HG02970 (cell line): ENCODE measurements around the gene COQ9.
"Not testable (repeated sequence)": the region's sequence is repeated elsewhere in the genome, so short reads cannot be mapped to it uniquely, and the experiment has no call there.

ENCODE experiments used
- ATAC-seq: cut with Tn5 transposase; IDR thresholded peaks from one replicate; pipeline ENCODE4 v1.9.1; 2021; ENCODE audit warnings: mild to moderate bottlenecking, moderate library complexity, moderate number of reproducible peaks; ENCODE audit not compliant: unreplicated experiment, low FRiP score

The COQ9 gene, protein sequence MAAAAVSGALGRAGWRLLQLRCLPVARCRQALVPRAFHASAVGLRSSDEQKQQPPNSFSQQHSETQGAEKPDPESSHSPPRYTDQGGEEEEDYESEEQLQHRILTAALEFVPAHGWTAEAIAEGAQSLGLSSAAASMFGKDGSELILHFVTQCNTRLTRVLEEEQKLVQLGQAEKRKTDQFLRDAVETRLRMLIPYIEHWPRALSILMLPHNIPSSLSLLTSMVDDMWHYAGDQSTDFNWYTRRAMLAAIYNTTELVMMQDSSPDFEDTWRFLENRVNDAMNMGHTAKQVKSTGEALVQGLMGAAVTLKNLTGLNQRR

GRCh38 chr16:57447186-57447962, at the start of gene COQ9, which contains the start of gene CIAPIN1:
TSS of gene COQ9 (plus strand) at chr16:57447479. CDS start at chr16:57447506, 27 bp downstream.
TSS of gene CIAPIN1 (minus strand) at chr16:57447385. CDS start at chr16:57440928, 6,457 bp downstream.
- ATAC-seq: peak; percentile 96

DNA sequence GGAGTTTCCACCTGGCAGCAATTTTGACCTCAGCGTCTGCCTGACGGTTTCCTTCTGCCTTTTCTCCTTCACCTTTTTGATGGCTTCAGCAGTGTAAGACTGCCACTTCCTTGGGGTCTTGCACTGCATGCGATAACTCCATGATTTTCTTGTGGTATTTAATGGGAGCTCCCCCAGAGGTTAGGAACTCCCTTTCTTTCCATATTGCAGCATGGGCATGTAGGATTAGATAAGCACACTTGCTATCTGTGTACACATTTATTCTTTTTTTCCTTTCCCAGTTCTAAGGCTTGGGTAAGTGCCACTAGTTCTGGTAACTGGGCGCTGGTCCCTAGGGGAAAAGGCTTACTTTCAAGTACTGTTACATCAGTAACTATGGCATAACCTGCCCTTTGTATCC, 49.8 kb upstream of the COQ9 start:
- not testable (repeated sequence) for ATAC-seq

DNA sequence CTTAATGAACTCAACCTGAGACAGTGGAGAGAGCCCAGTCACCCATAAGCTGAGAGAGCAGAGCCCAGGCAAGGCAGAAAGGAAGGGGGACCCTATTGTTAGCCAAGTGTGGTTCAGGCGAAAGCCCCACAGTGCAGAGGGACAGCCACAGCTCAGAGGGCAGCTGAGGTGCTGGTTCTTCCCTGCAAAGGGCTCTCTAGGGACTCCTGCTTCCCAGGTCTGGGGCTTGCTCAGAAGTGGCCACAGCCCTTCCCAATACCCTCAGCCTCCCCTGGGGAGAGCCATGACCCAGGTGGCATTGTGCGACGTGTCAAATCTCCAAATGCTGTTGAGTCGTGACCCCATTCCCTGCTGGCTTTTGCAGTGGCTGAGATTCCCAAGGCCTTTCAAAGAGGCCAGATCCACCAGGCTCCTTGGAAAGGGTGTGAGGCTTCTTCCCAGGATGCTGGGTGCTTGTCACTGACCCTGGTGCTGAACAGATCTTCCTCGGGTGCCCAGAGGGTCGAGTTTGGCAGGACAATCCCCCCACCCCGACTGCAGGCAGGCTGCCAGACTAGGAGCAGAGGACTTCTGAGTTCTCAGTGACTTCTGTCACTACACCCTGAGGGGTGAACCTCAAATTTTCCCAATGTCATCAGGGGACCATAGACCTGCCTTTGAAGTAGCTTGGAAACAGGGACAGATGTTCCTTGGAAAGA, 45.2 kb upstream of the COQ9 start:
- ATAC-seq: no peak

- no peak for ATAC-seq
These were observed 43.1 kb upstream of the COQ9 start, which contains the start of gene CCL17 for GRCh38 chr16:57403965-57404817. TSS of gene CCL17 (plus strand) at chr16:57404767. CDS start at chr16:57413933, 9,166 bp downstream.

DNA sequence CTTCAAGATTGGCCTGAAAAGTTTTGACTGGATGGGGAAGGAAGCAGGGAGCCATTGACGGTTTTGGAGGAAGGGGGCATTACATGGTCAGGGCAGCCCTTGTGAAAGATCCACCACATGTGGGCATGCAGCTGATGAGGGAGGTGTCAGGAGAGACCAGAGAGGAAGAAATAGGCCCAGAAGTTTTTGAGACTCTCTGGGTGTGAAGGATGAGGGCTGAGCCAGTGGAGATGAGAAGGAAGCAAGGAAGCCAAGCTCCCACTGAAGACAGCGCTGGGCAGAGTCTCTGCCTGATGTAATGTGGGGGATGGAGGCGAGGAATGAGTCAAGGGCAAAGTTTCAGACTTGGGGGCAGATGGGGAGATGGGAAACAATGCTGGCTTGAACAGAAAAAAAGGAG, 42.2 kb upstream of the COQ9 start:
- no peak for ATAC-seq

DNA sequence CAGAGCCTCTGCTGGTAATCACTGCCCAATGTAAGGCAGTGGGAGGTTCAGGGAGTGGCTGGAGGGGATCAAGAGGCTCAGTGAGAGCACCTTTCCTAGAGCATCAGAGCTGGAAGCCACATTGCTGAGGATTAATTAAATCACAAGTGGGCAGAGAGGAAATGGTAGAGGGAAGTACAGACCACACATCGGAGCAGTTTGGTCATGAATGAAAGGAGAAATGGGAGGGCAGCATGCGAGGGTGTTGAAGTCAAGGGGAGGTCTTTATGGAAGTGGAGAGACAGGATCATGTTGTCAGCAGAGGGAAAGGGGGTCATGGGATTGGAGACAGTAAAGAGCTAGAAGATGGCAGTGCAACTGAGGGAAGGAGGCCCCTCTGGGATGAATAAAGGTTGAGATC, 40.4 kb upstream of the COQ9 start:
- ATAC-seq: no peak

DNA sequence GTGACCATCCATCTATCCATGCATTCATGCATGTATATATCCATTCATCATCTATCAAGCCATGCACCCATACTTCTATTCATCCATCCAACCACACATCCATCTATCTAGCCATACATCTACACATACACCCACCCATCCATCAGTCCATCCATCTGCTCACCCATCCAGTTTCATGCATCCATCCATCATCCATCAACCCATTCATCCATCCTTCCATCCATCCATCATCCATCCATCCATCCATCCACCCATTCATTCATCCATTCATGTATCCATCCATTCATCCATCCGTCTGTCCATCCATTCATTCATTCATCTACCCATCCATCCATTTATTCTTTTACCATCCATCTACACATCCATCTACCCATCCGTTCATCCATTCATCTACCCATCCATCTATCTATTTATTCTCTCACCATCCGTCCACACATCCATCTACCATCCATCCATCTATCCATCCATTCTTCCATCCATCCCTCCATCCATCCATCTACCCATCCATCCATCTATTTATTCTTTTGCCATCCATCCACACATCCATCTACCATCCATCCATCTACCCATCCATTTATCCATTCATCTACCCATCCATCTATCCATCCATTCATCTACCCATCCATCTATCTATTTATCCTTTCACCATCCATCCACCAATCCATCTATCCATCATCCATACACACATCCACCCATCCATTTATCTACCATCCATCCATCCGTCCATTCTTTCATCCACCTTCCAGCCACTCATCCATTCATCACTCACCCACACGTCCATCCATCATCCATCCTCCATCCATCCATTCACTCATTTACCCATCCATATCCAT, 39.5 kb upstream of the COQ9 start:
- ATAC-seq: no peak

DNA sequence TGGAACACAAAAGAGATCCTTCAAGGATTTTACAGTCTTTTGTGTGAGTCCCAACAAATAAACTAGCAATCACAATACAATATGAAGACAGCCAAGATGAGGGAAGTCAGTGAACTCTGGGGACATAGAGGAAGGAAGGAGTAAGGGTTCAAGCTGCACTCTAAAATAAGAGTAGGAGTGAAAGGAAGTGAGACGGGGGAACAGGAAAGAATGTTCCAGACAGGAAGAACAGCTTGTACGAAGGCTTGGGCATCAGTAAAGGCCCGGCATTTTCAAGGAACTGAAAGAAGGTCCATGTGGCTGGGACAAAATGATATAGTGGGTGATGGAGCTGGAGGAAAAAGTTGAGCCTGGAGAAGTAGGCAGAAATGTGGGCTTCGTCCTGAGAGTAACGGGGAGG, 38.2 kb upstream of the COQ9 start:
- no peak for ATAC-seq

DNA sequence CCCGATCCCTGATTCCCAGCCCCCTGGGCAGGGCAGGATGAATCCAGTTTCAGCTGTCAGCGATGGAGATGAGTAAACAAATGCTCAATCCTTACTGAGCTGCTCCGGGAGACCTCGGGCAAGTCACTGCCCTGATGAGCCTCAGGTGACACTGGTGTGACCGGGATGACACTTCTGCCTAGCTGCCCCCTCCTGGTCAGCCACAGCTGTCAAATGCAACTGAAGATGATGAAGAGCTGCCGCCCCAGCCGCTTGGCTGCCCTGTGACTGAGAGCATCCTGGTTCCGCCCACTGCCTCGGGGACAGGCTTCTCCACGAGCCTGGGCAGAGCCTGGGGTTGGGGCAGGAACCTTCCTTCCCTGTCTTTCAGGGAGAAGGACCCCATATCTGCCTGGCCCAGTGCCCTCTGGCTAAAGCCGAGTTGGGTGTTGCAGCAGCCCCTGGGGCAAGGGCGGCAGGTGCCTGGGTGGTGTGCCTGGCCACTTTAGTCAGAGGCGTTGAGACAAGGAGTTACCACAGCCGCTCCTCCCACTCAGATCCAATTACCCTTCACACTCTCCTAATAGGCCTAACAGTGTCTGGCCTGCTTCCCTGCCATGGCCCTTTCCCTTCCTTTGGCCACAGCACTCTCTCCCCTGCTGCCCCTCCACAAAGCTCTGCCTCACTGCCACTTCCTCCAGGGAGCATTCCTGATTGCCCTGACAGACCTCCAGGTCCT, 37.2 kb upstream of the COQ9 start:
- ATAC-seq: no peak

GRCh38 chr16:57411362-57411976, 35.8 kb upstream of the COQ9 start:
- no peak for ATAC-seq

DNA sequence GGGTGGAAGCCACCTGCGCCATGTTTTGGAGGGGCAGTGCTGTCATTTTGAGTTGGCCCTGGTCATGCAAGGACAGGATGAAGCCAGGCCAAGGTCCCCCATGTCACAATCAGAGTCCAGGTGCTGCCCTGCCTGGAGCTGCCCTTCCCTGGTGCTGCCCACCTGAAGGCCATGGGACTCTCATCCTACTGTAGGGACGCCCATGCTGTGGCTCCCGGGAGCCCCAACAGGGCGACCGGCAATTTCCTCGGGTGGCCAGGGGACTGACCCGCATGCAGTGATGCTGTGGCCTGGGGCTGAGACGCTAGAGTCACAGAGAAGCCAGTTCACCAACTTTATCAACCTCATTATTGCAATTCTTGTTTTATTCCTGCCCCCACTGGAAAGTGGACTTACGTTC, 34.7 kb upstream of the COQ9 start:
- no peak for ATAC-seq

DNA sequence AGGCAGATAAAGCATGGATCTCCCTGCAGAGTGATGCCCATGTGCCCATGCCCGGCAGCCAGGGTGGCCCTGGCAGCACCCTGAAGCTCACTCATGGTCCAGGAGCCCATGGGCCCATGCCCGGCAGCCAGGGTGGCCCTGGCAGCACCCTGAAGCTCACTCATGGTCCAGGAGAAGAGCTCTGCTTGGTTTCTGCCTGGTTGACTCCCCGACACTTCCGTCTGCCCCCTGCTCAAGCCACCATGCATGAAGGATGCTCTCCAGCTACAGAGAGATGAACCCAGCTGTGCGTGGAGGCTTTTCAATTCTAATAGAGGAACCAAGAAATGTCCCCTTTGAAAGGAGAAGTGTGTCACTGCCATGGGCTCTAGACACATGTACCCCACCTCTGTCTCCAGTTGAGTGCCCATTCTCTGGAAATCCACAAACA, 34.0 kb upstream of the COQ9 start:
- no peak for ATAC-seq

DNA sequence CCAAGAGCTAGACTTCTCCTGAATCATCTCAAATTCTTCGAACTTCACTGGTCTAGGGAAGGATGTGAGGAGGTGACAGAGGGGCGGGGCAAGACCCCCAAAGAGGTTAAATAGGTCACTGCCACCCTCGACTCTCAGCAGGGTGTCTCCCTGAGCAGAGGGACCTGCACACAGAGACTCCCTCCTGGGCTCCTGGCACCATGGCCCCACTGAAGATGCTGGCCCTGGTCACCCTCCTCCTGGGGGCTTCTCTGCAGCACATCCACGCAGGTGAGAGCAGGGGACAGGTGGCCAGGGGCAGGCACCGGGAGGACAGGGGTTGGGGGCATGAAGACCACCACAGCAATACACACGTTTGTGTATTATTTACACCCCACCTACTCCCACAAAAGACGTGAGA, 33.5 kb upstream of the COQ9 start:
- no peak for ATAC-seq

DNA sequence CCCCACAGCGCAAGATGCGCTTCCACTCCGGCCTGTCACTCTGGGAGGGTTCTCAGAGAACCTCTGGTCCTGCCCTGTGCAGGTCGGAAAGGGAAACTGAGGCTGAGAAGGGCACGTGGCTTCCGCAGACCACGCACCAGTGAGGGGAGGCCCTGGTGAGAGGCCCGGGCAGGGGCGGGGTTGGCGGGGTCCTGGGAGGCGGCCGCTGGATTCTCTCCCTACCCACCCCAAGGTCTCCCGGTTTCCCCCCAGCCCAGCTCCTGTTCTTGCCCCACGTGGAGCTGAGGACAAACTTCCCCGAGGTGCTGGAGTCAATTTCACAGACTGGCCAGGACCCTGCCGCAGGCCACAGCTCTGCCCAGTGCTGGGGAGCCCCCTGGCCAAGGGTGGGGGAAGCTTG, 31.2 kb upstream of the COQ9 start:
- no peak for ATAC-seq

- no peak for ATAC-seq
These were observed 27.8 kb upstream of the COQ9 start for GRCh38 chr16:57419506-57419905.

GRCh38 chr16:57422026-57422944, 25.0 kb upstream of the COQ9 start:
- no peak for ATAC-seq

DNA sequence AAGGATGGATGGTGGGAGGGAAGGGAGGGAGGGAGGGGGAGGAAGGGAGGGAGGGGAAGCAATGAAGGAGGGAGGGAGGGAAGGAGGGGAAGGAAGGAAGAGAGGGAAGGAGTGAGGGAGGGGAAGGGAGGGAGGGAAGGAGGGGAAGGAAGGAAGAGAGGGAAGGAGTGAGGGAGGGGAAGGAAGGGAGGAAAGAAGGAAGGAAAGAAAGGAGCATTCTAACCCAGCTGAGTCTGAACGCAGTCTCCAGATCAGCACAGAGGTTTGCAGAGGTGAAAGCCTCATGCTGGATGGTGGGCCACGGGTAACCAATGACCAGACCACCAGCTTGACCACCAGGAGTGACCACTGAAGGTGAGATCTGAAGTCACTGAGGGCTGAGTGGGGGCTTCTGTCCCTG, 24.1 kb upstream of the COQ9 start:
- ATAC-seq: no peak
